GM18507 (cell line): ENCODE measurements around the gene SMG1.

Experiments
- DNase-seq: peaks from one replicate; pipeline ENCODE4 v3.0.0; 2011; ENCODE audit warnings: low read depth; ENCODE audit not compliant: insufficient read length; ENCODE audit errors: extremely low spot score
- FAIRE-seq: peaks from 2 replicates; lab custom pipeline; 2011; peaks lifted over from hg19 to GRCh38; lab: Jason Lieb, UNC

SMG1 gene

DNA sequence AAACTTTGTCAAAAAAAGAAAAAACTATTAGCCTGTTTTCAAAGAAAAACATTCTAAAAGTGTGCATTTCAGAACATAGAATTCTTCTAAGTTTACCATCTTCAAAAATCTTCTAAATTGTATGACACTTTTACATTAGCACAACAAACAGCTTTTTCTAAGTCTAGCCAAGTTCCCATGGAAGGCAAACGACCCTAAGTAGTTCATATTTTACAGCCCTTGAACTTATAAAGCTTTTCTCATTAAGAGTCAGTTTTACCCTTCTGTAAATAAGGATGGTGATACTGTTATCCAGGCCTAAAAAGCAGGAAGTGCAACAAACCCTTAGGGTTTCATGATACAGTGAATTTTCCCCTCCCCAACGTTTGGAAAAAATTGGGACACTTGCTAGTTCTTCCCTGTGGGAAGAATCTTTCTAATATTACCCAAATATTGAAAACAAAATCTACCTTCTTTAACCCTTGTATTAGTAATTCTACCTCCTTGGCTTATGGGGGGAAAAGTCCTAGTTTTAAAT, 120.9 kb downstream of the SMG1 start:
- DNase-seq (no peak), FAIRE-seq (no peak)

DNA sequence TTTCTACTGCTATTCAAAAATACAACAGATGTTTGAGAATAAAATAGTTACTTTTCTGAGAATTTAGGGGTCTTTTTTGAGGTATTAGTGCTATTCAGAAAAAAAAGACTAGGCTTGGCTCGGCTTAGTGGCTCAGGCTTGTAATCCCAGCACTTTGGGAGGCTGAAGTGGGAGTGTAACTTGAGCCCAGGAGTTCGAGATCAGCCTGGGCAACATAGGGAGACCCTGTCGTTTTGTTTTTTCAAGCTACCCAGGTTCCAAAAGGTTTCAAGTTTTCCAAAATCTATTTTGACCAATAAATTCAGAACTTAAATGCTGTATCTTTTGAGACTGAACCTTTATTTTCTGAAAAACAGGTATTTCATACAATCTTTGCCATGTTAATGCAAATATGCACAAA, 121.7 kb downstream of the SMG1 start:
- no peak for FAIRE-seq
- DNase-seq, result no peak

DNA sequence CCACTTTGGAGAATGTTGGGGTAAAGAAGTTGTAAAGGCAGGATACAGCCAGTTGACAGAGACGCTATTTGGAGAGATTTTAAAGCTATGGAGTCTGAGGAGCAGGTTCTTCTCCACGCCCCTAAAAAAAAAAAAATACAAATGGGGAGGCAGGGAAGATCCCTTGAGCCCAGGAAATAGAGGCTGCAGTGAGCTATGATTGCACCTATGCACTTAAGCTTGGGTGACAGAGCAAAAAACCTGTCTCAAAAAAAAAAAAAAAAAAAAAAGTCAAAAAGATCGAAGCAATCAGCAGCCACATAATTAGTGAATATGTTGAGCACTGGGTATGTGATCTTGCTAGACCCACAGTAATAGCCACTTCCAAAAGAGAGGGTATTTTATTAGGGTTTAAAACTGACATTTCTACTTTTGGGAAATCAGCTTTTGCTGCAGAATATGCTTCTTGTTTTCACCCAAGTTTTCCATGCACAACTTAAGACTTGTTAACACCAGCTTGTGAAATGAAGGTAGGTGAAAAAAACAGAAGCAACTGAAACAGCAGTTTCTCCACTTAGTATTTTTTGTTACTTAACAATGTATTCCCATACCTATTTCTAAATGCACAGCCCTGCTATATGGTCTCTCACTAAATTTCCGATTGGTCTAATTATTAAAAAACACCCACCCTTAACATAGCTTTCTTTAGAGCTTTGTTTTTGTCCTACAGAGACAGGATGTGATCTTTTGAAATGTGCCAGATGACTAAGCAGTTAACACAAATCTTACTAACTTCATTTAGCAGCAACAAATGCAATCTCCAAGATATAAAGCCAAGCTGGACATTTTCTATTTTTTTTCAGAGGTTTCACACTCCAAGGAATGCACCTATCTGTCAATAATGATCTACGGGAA, 122.4 kb downstream of the SMG1 start:
- DNase-seq, result no peak
- no peak for FAIRE-seq

DNA sequence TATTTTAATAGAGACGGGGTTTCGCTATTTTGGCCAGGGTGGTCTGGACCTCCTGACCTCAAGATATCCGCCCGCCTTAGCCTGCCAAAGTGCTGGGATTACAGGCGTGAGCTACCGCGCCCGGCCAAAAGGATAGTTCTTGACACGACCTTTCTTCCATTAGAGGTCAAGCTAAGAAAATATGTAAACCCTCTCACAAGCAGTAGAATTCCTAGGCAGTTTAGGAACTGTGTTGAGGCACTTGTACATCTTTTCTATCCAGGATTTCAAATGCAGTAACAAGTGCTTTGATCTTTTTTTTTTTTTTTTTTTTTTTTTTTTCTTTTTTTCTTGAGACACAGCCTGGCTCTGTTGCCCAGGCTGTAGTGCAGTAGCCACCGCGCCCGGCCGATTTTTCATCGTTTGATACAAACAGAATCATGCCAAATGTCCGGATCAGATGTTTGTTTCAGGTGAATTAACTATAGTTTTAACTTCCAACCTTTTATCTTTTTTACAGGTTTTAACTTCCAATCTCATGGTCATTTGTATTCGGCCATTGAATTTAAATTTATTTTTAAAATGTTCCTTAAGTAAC, 123.4 kb downstream of the SMG1 start:
- DNase-seq (no peak), FAIRE-seq (no peak)

DNA sequence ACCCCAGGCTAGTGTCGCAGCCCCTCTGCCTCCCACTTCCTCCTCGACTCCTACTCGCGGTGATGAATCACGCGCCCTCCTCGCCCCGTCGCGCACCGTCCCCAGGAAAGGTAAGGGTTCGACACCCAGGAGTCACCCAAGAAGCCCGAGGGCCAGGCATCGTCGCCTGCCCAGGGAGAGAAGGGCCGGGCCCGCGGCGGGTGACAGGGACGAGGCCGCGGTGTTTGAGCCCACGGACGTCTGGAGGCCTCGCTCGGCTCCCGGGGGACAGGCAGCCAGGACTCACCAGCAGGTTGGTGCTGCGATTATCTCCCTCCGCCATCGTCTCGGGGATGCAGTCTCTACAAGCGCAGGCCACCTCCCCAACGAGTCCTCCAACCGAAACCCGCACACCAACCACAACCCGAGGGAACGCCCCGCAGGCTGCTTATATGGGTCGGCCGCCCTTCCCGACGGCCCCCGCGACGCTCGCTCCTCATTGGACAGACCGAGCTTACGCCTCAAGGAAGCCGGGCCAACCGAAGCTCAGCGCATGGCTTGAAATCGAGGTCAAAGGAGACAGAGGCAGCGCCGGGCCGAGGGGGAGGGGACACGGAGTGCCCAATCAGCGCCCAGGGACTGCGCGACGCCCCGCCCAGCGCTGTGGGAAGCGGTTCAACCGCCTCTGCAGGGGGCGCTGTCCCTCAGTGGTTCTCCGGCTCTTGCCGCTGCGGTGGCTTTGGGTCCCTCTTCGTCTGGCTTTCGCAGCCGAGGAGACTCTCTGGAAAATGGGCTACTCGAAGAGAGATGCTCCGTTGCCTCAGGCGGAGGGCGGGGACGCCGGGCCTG, 124.8 kb downstream of the SMG1 start, which contains the start of gene ARL6IP1:
ARL6IP1 (minus strand) TSS at position 405 of the 828 bp plus-strand sequence; CDS start at position 322, 83 bp downstream.
- FAIRE-seq, result peak; percentile 99

DNA sequence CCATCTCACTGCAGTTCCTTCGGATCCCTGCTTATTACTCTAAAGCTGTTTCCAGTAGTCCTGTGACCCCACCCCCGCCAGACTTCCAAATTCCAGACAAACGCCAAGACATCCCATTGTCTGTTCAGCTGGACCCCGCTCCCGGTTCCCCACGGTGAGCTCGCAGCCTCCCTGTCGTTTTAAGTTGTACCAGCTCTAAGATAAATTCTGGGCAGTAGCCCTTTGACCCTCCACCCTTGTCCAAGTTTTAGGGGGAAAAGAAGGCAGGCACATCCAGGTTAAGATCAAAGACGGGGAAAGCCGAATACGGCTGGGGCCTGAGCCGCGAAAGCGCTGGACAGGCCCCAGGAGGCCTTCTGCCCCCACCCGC, 125.4 kb downstream of the SMG1 start:
- DNase-seq, result no peak
- no peak for FAIRE-seq

More for the DNA sequence above, 124.8 kb downstream of the SMG1 start, which contains the start of gene ARL6IP1:
- peak; percentile 91 for DNase-seq

DNA sequence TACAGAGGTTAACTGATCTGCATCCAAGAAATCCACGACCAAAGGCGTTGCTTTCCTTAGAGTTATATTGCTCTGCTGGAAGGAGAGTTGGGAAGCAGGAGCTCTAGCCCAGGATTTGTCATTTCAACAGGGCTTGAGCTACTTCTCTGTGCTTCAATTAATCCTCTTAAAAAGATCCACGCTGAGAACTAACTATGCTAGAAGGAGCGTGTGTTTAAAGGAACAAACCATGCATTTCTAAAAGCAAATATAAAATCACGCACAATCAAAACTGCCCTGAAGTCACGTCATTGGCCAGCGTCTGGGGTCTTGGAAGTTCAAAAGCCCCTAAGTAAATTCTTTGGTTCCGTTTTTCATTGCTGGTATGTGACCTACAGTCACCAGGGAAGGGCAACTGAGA, 125.9 kb downstream of the SMG1 start:
- FAIRE-seq, result no peak
- no peak for DNase-seq

DNA sequence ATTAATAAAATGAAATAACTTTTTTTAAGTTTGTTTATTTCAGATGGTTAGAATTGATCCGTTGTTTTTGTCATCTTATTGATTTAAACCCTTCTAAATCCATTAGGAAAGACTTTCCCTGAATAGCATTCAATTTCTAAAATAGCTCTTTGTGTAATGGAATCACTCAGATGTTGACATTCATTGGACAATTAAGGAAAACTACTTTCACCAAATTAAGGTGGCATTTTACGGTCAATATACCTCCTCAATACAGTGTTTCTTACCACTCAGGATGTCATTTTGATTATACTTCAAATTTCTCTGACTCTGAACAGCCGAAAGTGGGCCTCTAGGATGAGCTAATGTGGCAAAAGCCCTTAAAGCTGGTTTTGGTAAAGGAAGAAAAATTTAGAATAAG, 126.7 kb downstream of the SMG1 start:
- FAIRE-seq, result no peak
- no peak for DNase-seq

DNA sequence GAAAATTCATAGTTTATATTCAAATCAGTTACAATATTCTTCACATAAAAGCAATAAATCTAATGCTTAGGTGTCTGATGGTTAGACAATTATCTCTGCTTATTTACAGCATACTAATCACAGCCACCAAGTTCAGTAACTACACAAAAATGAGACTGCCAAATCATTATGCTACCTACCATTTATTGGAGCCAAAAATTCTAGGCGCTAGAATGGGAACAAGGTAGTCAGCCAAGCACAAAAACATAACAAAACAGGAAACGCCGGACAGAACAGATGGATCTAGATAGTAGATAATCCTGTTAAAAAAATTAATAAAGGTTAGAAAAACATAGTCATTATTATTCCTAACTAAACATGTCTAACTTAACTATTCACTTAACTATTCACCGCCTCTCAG, 128.5 kb downstream of the SMG1 start:
- FAIRE-seq, result no peak
- DNase-seq, result no peak

DNA sequence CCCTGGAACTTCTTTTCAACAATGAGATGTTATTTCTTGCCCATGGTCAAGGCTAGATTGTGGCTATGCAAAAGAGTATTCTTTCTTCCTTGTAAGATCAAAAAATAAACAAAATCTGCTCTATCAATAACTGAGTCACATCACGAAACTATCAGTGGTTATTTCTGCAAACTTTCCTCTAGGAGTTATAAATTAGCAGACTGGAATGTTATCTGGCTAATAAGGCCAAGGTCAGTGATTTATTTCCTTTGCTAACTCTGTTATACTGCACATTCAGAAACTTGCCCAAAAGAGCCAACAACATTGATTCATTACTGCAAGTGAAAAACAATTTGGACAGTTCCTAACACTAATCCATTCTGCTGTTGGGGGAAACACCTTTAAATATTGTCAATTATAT, 129.8 kb downstream of the SMG1 start:
- FAIRE-seq (no peak), DNase-seq (no peak)

DNA sequence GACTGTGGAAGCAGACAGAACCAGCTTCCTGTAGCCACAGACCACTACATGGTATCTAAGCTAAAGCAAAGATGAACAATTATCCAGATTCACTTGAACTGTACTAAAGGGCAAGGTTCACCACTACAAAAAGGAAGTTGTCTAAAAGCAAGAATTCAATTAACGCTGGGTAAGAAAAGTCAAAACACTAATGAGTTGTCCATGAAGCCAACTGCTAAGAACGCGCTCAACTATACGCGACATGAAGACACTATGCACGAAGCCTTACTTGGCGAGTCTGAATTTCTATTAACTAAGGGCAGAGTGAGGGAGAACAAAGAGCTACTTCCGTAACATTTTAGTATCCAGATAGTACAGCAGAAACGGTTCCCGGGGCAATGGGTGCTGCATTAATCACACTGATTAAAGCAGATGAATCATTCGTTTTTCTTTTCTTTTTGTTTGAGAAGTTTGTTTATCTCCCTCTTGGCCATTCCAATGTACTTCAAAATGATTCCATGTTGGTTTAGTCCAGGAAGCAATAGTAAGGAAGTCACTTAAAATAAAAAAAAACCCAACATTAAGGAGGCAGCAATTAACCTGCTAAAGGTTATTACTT, 133.3 kb downstream of the SMG1 start:
- no peak for FAIRE-seq
- no peak for DNase-seq

DNA sequence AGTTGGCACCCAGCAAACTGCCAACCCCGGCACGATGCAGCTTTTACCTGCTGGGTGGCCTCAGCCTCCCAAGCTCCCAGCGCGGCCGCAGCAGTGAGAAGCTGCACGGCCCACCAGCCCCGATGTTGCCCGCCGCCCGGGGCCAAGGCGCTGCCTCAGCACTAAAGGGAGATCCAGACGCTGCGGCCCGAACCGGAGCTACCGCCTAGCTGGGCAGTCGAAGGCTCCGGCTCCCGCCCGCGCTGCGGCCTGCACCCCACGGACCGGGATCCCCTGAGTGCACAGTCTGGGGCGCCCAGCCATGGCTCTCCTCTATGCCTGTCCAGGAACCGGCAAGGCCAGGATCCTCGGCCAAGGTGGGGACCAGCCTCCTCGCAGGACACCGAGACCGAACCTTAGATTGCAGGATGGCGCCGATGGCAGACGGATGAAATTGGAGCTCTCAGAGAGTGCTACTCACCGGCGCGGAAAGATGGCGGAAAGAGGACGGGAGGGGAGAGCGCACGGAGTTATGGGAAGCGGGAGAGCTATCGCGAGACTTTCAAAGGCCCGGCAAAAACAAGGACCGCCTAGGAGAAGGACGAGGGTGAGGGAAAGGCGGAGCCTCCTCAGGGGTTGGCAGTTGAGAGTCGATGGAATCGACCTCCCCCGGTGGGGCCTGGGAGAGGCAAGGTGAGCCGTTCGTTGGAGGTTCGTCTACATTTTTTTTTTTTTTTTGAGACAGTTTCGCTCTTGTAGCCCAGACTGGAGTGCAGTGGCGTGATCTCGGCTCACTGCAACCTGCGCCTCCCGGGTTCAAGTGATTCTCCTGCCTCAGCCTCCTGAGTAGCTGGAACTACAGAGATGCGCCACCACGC, 136.1 kb downstream of the SMG1 start, which contains the start of gene RPS15A:
RPS15A (minus strand) TSS at position 485 of the 857 bp plus-strand sequence. CDS start 1,221 bp downstream, outside the sequence.
- DNase-seq (peak; percentile 92), FAIRE-seq (peak; percentile 94)

DNA sequence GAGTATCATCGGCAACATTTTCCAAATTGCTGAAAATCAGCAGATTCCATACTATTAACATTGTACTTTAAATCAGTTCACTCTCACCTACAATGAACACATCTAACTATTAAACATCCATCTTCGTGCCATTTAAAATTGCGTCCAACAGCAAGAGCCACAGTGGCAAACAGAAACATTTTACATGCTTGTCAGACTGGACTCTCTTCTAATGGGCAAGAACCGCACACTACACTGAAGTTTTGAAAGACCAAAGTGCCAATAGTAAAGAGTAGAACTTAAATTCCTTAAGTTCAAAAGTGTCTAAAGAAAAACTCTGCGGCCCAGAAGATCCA, 136.7 kb downstream of the SMG1 start:
- FAIRE-seq, result no peak
- no peak for DNase-seq

DNA sequence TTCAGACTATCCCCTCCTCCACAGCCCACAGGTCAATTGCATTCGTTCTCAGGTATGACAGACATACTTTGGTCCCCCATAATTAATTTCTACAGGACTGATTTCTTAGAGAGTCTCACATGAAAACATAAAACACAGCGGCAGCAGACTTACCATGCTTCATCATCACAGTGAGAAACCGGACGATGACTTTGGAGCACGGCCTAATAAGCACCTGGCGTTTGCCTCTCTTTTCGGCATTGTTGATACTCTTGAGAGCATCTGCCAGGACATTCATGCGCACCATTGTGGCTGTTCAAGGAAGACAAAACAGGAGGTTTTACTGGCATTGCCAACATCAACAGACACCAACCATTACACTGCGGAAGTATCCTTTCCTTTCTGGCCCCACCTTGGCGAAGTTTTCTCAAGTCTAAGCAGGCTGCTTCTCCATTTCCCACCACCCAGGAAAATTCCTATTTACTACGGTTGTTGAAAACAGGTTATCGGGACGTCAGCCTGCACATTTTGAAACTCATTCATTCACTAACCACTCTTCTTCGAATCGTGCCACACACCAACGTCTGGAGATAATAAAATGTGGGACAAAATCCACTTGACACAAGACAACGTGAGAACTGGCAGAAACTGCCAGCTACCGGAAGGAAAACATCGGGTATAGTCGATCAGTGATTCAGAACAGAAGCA, 137.2 kb downstream of the SMG1 start:
- DNase-seq, result no peak
- FAIRE-seq, result no peak

DNA sequence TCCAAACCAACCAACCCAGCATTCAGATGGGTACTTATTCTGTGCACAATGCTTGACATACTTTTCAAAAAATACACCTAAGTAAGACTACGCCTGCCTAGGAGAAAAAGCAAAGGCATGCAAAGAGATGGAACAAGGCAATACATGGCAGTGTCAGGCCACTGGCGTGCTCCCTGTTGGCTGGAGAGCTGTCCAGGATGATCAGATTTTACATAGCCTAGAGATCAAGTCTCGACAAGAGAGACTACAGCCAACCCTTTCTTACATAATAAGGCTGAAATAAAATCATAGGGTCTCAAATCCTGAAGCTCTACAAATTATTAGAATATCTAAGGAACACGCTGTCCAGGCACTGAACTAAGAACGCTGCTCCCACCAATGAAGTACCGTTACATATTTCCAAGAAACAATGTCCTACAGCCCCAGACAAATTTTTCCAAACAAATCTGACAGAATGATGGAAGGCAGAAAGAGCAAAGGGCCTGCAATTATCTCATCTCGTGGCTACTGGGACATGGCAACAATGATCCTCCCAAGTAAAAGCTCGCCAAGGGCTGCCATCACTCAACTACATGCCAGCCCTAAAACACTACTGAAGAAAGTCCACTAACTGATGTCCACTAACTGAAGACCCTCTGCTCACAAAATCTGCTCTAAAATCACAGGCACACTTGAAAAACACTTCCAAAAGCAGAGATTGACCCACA, 141.1 kb downstream of the SMG1 start:
- no peak for DNase-seq
- no peak for FAIRE-seq

DNA sequence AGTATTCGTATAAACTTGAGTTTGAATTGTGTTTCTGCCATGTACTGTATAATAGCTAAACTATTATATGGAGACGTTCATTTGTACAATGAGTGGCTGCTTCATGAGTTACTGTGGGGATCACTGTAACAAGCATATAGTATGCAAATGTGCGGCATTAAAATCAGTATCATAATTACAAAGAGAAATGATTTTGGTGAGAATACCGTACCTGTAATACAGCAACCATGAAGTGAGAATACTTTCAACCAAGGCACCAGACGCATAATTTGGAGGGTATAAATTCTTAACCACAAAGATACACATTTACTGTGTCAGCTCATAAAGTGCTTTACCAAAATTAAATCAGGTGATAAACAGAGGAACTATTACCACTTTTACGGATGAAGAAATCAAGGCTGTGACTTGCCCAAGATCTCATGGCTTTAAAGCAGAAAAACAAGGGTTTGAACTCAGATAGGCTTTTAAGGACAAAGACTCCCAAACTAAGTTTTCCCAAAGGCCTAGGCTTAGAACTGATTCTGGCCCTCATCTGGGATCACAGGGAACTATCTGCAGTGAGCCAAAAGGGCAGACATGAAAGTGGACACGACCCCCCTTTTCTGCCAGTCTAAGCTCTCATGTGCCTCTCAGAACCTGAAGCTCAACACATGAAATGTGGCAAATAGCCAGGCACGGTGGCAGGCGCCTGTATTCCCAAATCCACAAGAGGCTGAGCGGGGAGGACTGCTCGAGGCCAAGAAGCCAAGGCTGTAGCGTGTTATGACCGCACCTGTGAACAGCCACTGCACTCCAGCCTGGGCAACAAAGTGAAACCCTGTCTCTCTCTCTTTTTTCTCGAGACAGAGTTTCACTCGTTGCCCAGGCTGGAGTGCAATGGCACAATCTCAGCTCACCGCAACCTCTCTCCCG, 142.5 kb downstream of the SMG1 start:
- FAIRE-seq (no peak), DNase-seq (no peak)
